ENCODE data around the gene BDKRB1. TPM values are rescaled to one million over a fixed set of nuclear protein-coding genes. Genes with fewer than 3 reads are reported as not detected.

BDKRB1 gene
- total RNA-seq, 1 donor from 2014 or later, result 0.20 TPM

DNA sequence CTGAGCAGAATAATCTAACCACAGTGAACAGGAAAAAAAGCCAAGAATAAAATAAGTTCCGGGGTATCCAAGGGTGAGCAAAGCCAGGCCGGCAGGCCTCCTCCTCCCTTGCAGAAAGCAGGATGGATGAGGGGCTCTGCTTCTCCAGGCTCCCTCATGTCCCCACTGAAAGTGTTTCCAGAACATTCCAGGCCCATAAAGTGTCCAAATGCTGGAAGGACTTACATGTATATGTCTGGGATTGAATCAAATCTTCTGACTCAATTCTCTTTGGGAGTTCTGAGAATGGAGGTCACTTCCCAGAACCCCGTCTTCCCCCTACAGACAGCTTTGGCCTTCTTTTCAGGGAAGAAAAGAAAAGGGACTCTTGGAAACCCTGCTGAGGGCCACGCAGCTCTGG lies 25.0 kb upstream of the BDKRB1 start:
- Mint-ChIP-seq H3K27ac (ENCODE audit: unreplicated experiment) (no peak overlapping the region), H3K4me1 (ENCODE audit: low read depth, unreplicated experiment) (peaks cover 5% of the 10 kb centered on the region), H3K36me3 (ENCODE audit: low read depth, unreplicated experiment) (no peaks in the 10 kb centered on the region), H3K9me3 (ENCODE audit: unreplicated experiment) (peaks cover 3% of the 10 kb centered on the region), H3K27me3 (ENCODE audit: low read depth, unreplicated experiment) (peaks cover 26% of the 10 kb centered on the region), H3K4me3 (ENCODE audit: unreplicated experiment) (no peak overlapping the region)
- no peaks in the 10 kb centered on the region for H3K9me3 ChIP-seq (ENCODE audit: insufficient read depth, low read depth, low read length)
- DNase-seq (ENCODE audit: low read depth) (no peak), FAIRE-seq (no peak)
- no peaks in the 10 kb centered on the region for H3K27me3 ChIP-seq (ENCODE audit: insufficient read depth, low read length)
- no peaks in the 10 kb centered on the region for H4K20me1 ChIP-seq (ENCODE audit: insufficient read depth, low read length)
- H3K9ac ChIP-seq (ENCODE audit: low read length), result no peak overlapping the region
- H3K79me2 ChIP-seq (ENCODE audit: insufficient read depth, low read length), result no peaks in the 10 kb centered on the region
- H3K4me1 ChIP-seq (ENCODE audit: insufficient read depth, low read length), result no peaks in the 10 kb centered on the region
- H3K36me3 ChIP-seq (ENCODE audit: insufficient read depth, low read length), result no peaks in the 10 kb centered on the region
- H3K4me2 ChIP-seq (ENCODE audit: low read length), result no peak overlapping the region
- H2AFZ ChIP-seq (ENCODE audit: low read depth, low read length), result no peak overlapping the region
- H3K27ac ChIP-seq (ENCODE audit: low read depth, low read length), result no peak overlapping the region
- TF ChIP-seq EZH2 (IDR thresholded peaks at IDR 0.05; ENCODE audit: insufficient read depth, low read length), result no peak
- TF ChIP-seq, protein P1, sequence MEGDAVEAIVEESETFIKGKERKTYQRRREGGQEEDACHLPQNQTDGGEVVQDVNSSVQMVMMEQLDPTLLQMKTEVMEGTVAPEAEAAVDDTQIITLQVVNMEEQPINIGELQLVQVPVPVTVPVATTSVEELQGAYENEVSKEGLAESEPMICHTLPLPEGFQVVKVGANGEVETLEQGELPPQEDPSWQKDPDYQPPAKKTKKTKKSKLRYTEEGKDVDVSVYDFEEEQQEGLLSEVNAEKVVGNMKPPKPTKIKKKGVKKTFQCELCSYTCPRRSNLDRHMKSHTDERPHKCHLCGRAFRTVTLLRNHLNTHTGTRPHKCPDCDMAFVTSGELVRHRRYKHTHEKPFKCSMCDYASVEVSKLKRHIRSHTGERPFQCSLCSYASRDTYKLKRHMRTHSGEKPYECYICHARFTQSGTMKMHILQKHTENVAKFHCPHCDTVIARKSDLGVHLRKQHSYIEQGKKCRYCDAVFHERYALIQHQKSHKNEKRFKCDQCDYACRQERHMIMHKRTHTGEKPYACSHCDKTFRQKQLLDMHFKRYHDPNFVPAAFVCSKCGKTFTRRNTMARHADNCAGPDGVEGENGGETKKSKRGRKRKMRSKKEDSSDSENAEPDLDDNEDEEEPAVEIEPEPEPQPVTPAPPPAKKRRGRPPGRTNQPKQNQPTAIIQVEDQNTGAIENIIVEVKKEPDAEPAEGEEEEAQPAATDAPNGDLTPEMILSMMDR (IDR thresholded peaks at IDR 0.05; ENCODE audit: insufficient read depth, low read depth, low read length), result no peak
- H3K4me3 ChIP-seq (ENCODE audit: insufficient read depth, low read depth, low read length), result no peak overlapping the region

DNA sequence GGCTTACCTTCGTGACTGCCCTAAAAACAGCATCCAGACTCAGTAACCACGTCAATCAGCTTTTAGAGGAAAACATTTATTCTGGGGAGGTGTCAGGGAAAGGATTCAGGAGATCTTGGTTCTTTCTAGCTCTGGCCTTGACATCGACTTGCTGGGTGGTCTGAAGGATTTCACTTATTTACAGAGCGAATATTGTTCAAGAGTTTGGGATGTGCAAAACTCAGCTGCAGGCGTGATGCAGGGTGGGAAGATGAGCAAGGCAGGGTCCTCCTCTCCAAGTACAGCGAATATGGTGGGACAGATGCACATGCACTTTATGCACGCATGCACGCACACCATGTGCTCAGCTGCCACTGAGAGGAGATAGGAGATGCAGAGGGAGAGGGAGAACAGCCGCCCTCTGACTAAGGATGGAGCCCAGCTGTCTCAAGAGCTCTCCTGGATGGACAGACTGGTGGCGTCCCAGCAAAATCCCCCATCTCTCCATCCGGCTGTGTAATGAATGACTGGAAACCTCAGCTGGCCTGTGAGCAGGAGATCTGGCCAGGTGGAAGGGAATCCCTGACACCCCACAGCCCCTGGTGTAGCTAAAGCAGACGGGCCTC lies 24.4 kb upstream of the BDKRB1 start:
- no peak overlapping the region for H3K4me2 ChIP-seq (ENCODE audit: low read length)
- Mint-ChIP-seq H3K9me3 (ENCODE audit: unreplicated experiment) (peaks cover 3% of the 10 kb centered on the region), H3K27ac (ENCODE audit: unreplicated experiment) (no peak overlapping the region), H3K36me3 (ENCODE audit: low read depth, unreplicated experiment) (peaks cover 1% of the 10 kb centered on the region), H3K27me3 (ENCODE audit: low read depth, unreplicated experiment) (peaks cover 26% of the 10 kb centered on the region), H3K4me1 (ENCODE audit: low read depth, unreplicated experiment) (peaks cover 4% of the 10 kb centered on the region), H3K4me3 (ENCODE audit: unreplicated experiment) (no peak overlapping the region)
- H3K4me1 ChIP-seq (ENCODE audit: insufficient read depth, low read length), result no peaks in the 10 kb centered on the region
- no peaks in the 10 kb centered on the region for H3K36me3 ChIP-seq (ENCODE audit: insufficient read depth, low read length)
- no peak for FAIRE-seq
- H3K9ac ChIP-seq (ENCODE audit: low read length), result no peak overlapping the region
- TF ChIP-seq, protein P1 (IDR thresholded peaks at IDR 0.05; ENCODE audit: insufficient read depth, low read depth, low read length), result no peak
- no peak for TF ChIP-seq EZH2 (IDR thresholded peaks at IDR 0.05; ENCODE audit: insufficient read depth, low read length)
- H2AFZ ChIP-seq (ENCODE audit: low read depth, low read length), result no peak overlapping the region
- no peaks in the 10 kb centered on the region for H3K79me2 ChIP-seq (ENCODE audit: insufficient read depth, low read length)
- DNase-seq (ENCODE audit: low read depth), result no peak
- no peak overlapping the region for H3K27ac ChIP-seq (ENCODE audit: low read depth, low read length)
- no peaks in the 10 kb centered on the region for H3K27me3 ChIP-seq (ENCODE audit: insufficient read depth, low read length)
- no peak overlapping the region for H3K4me3 ChIP-seq (ENCODE audit: insufficient read depth, low read depth, low read length)
- no peaks in the 10 kb centered on the region for H4K20me1 ChIP-seq (ENCODE audit: insufficient read depth, low read length)
- no peaks in the 10 kb centered on the region for H3K9me3 ChIP-seq (ENCODE audit: insufficient read depth, low read depth, low read length)

DNA sequence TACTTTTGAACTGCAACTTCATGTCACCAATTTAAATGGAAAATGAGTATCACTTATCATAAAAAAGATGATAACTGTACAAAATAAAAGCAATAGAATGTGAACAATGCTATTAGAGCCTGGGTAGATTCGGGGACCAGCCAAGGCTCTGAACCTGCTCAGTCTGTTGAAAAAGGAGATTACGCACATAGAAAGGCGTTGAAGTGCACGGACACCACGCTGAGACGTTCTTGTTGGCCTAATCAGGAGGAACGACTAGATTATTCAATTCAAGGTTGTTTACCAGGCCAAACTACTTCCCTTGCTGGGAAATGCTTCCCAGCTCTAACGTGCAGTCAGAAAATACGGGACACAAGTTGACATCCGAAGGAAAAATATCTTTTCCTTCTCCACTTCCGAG lies 23.5 kb upstream of the BDKRB1 start:
- Mint-ChIP-seq H3K27me3 (ENCODE audit: low read depth, unreplicated experiment) (peaks cover 26% of the 10 kb centered on the region), H3K36me3 (ENCODE audit: low read depth, unreplicated experiment) (peaks cover 1% of the 10 kb centered on the region), H3K27ac (ENCODE audit: unreplicated experiment) (no peak overlapping the region), H3K4me3 (ENCODE audit: unreplicated experiment) (no peak overlapping the region), H3K9me3 (ENCODE audit: unreplicated experiment) (peaks cover 3% of the 10 kb centered on the region), H3K4me1 (ENCODE audit: low read depth, unreplicated experiment) (peaks cover 4% of the 10 kb centered on the region)
- H3K27me3 ChIP-seq (ENCODE audit: insufficient read depth, low read length), result no peaks in the 10 kb centered on the region
- no peak for FAIRE-seq
- TF ChIP-seq, protein P1 (IDR thresholded peaks at IDR 0.05; ENCODE audit: insufficient read depth, low read depth, low read length), result no peak
- TF ChIP-seq EZH2 (IDR thresholded peaks at IDR 0.05; ENCODE audit: insufficient read depth, low read length), result no peak
- H3K4me2 ChIP-seq (ENCODE audit: low read length), result no peak overlapping the region
- no peak for DNase-seq (ENCODE audit: low read depth)
- no peaks in the 10 kb centered on the region for H3K79me2 ChIP-seq (ENCODE audit: insufficient read depth, low read length)
- H2AFZ ChIP-seq (ENCODE audit: low read depth, low read length), result no peak overlapping the region
- H3K27ac ChIP-seq (ENCODE audit: low read depth, low read length), result no peak overlapping the region
- no peaks in the 10 kb centered on the region for H3K4me1 ChIP-seq (ENCODE audit: insufficient read depth, low read length)
- no peak overlapping the region for H3K9ac ChIP-seq (ENCODE audit: low read length)
- no peaks in the 10 kb centered on the region for H4K20me1 ChIP-seq (ENCODE audit: insufficient read depth, low read length)
- no peak overlapping the region for H3K4me3 ChIP-seq (ENCODE audit: insufficient read depth, low read depth, low read length)
- no peaks in the 10 kb centered on the region for H3K9me3 ChIP-seq (ENCODE audit: insufficient read depth, low read depth, low read length)
- H3K36me3 ChIP-seq (ENCODE audit: insufficient read depth, low read length), result no peaks in the 10 kb centered on the region
